ENCODE measurements around the gene LYPD6B.

Gene LYPD6B

GRCh38 chr2:149021271-149021719, 17.2 kb upstream of the LYPD6B start:
- TF ChIP-seq ZFX (IDR thresholded peaks at IDR 0.05) (no peak), CTCF (conservative IDR thresholded peaks at IDR 0.05) (no peak)
- no peak overlapping the region for H3K27ac ChIP-seq

GRCh38 chr2:149021761-149022160, 16.7 kb upstream of the LYPD6B start:
- no peak for TF ChIP-seq ZFX (IDR thresholded peaks at IDR 0.05)
- TF ChIP-seq CTCF (conservative IDR thresholded peaks at IDR 0.05) = no peak
- H3K27ac ChIP-seq = no peak overlapping the region

- no peak overlapping the region for H3K27ac ChIP-seq
- TF ChIP-seq ZFX (IDR thresholded peaks at IDR 0.05) (no peak), CTCF (conservative IDR thresholded peaks at IDR 0.05) (no peak)
These were observed 15.4 kb upstream of the LYPD6B start for GRCh38 chr2:149023091-149023490.

- H3K27ac ChIP-seq = no peak overlapping the region
- TF ChIP-seq ZFX (IDR thresholded peaks at IDR 0.05) (no peak), CTCF (conservative IDR thresholded peaks at IDR 0.05) (no peak)
These were observed 10.8 kb upstream of the LYPD6B start for GRCh38 chr2:149027590-149028250.

GRCh38 chr2:149028377-149028776, 10.1 kb upstream of the LYPD6B start:
- no peak overlapping the region for H3K27ac ChIP-seq
- no peak for TF ChIP-seq CTCF (conservative IDR thresholded peaks at IDR 0.05)
- TF ChIP-seq ZFX (IDR thresholded peaks at IDR 0.05) = no peak

- H3K27ac ChIP-seq = no peak overlapping the region
- no peak for TF ChIP-seq CTCF (conservative IDR thresholded peaks at IDR 0.05)
- no peak for TF ChIP-seq ZFX (IDR thresholded peaks at IDR 0.05)
These were observed 9.6 kb upstream of the LYPD6B start for GRCh38 chr2:149028891-149029290.

GRCh38 chr2:149029307-149029965, 9.1 kb upstream of the LYPD6B start:
- no peak overlapping the region for H3K27ac ChIP-seq
- TF ChIP-seq CTCF (conservative IDR thresholded peaks at IDR 0.05) = no peak
- no peak for TF ChIP-seq ZFX (IDR thresholded peaks at IDR 0.05)

Measured in C4-2B (cell line).